Ovary (tissue), 3 donors: Measurements from ENCODE around the gene NRXN3.

Experiments
- CTCF ChIP-seq, 3 donors: fragments of 450-650 bp in 2 of 3; fragments of 200-600 bp in 1 of 3; IDR thresholded peaks; one replicate each; pipeline versions ENCODE4 v1.5.1 to v1.8.0; 2016 to 2022; ENCODE audit warnings: antibody characterized with exemption in 3 of 3, mild to moderate bottlenecking in 1 of 3
- EP300 ChIP-seq: sonication (generic); formaldehyde crosslinking; IDR thresholded peaks from one replicate; pipeline ENCODE4 v1.6.1; 2017; ENCODE audit warnings: antibody characterized with exemption
- POLR2A ChIP-seq: fragments of 450-650 bp; IDR thresholded peaks from one replicate; pipeline ENCODE4 v1.6.1; 2017; ENCODE audit warnings: antibody characterized with exemption, mild to moderate bottlenecking, moderate library complexity
- donor health status: DM: no; HTN: no; CAD: no.

DNA sequence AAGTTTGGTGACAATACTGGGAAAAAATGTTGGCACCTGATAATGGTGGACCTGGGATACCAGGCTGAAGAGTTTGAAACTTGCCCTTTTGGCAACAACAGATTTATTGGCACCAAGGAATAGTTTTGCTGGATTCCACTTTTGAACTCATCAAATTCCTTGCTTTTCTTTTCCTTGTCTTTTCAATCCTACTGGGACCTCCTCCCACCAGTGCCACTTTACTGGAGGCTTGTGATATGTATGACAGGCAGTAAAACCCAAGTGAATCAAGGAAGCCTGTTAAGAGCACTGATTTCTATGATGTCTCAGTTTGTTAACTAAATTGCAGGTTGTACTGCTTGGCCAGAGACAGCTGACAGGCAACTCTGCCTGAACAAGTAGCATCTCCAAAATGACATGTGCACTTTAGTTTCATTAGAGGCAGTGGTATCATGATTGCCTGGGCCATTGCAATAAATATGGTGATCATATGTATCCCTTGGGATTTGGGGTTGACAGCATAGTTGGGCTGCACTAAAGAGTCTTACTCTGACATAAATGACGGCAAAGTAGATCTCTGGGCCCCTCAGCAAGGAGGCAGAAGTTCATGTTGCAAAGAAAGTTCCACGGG, 1475.7 kb downstream of the NRXN3 start:
- TF ChIP-seq POLR2A, result no peak
- TF ChIP-seq CTCF (IDR thresholded peaks at IDR 0.05), result no peak
- TF ChIP-seq EP300, result no peak
